Measurements from ENCODE around the gene STK38. TPM values are rescaled to one million over a fixed set of nuclear protein-coding genes. Genes with fewer than 3 reads are reported as not detected.

The STK38 gene
- total RNA-seq, 4 donors from 2014 or later = 32.0 to 44.3 (median 40.3) TPM

DNA sequence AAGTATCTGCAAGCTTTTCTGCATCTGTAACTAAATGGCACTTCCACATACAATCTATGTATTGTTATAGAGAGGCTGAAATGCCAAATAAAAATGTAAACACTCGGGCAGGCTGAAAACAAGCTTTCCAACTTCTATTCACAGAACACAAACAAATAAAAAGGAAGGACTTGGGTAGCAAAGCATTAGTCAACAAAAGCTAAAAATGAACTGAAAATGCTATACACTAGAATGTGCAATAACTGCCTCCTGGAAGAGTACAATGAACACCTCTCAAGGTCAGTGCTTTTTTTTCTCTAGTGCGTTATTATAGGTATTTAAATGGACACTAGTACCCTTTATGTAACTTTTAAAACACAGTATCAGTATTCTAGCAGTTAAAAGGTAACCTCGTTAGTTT, 31.4 kb downstream of the STK38 start:
- no peak overlapping the region for H3K4me3 ChIP-seq
- TF ChIP-seq POLR2A (IDR thresholded peaks at IDR 0.05; ENCODE audit: low read depth) (no peak), POLR2AphosphoS5 (IDR thresholded peaks at IDR 0.05) (no peak), EP300 (IDR thresholded peaks at IDR 0.05) (no peak)
- TF ChIP-seq, protein P1, sequence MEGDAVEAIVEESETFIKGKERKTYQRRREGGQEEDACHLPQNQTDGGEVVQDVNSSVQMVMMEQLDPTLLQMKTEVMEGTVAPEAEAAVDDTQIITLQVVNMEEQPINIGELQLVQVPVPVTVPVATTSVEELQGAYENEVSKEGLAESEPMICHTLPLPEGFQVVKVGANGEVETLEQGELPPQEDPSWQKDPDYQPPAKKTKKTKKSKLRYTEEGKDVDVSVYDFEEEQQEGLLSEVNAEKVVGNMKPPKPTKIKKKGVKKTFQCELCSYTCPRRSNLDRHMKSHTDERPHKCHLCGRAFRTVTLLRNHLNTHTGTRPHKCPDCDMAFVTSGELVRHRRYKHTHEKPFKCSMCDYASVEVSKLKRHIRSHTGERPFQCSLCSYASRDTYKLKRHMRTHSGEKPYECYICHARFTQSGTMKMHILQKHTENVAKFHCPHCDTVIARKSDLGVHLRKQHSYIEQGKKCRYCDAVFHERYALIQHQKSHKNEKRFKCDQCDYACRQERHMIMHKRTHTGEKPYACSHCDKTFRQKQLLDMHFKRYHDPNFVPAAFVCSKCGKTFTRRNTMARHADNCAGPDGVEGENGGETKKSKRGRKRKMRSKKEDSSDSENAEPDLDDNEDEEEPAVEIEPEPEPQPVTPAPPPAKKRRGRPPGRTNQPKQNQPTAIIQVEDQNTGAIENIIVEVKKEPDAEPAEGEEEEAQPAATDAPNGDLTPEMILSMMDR (IDR thresholded peaks at IDR 0.05) = no peak
- peaks cover 0 to 3% (median 0%) of the 10 kb centered on the region in 4 donors for H3K4me1 ChIP-seq
- no peaks in the 10 kb centered on the region for H3K9me3 ChIP-seq
- no peaks in the 10 kb centered on the region for H3K27me3 ChIP-seq
- no peak overlapping the region for H3K27ac ChIP-seq (replicated peaks in 1 of 4)
- no peak for DNase-seq (ENCODE audit: extremely low spot score)
- peaks cover 18 to 95% (median 71%) of the 10 kb centered on the region in 4 donors for H3K36me3 ChIP-seq
- 92% methylated on average over 3 of the region's 3 CpGs for WGBS
- intact Hi-C loops (cut with DNase I) = no loop called here

DNA sequence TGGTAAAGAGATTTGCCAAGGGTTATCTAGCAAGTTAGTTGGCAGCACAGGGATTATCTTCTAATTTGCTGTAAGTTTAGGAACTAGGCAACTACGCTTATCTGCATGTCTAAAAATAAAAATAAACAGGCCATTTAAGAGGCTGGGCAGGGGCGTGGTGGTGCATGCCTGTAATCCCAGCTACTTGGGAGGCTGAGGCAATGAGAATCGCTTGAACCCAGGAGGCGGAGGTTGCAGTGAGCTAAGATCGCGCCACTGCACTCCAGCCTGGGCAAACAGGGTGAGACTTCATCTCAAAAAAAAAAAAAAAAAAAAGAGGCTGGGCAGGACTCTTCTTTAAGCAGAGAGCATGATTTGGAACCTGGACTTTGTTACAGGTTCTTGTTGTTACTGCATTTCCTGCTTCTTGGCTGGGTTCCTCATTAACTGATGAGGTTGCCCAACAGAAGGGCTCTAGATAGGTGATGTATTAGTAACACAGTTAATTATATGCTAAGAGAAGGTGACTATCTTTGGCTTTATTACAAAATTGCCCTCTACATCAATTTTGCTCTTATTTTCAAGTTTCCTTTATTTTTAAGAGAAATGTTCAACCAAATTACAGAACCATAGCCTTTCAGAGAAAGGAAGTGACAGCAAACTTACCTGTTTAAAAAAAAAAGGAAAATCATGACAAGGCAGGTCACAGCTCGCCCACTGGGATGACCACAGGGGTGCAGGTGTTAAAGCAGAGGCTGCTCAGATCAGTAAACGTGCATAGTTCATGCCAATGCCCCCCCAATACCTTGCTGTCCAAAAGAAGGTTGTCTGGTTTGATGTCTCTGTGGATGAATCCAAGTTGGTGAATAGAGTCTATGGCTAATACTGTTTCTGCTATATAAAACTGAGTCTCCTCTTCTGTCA, 32.5 kb downstream of the STK38 start:
- WGBS = 94% methylated on average over 8 of the region's 8 CpGs
- Histone ChIP-seq H3K4me1 (peaks cover 0 to 3% (median 0%) of the 10 kb centered on the region in 4 donors), H3K27ac (replicated peaks in 1 of 4) (no peak overlapping the region), H3K36me3 (peaks cover 7 to 95% (median 72%) of the 10 kb centered on the region in 4 donors), H3K4me3 (no peak overlapping the region), H3K27me3 (no peaks in the 10 kb centered on the region), H3K9me3 (no peaks in the 10 kb centered on the region)
- TF ChIP-seq POLR2A (IDR thresholded peaks at IDR 0.05; ENCODE audit: low read depth) (no peak), POLR2AphosphoS5 (IDR thresholded peaks at IDR 0.05) (no peak), EP300 (IDR thresholded peaks at IDR 0.05) (no peak)
- TF ChIP-seq, protein P1 (IDR thresholded peaks at IDR 0.05) = no peak
- no peak for DNase-seq (ENCODE audit: extremely low spot score)
- intact Hi-C loops (cut with DNase I) = no loop called here

DNA sequence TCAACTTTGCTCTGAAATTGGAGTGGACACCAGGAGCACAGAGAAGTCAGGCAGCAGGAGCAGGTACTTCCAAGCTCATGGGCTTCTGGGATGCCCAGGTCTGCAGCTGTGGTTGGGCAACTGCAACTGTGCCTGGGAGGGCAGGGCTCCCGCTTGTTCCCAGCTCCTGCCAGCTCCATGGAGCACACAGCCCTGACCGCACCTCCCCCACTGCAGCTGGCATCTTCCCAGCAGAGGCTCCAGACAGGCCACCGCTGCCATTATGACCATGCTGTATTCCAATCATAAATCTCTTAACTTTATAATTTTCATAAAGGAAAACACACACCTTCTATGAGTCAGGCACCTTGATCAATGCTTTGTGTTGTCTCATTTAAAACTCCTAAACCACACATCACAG, 36.9 kb downstream of the STK38 start:
- intact Hi-C loops (cut with DNase I) = no loop called here
- 94% methylated on average over 2 of the region's 3 CpGs for WGBS
- no peaks in the 10 kb centered on the region for H3K27me3 ChIP-seq
- H3K4me3 ChIP-seq = no peak overlapping the region
- no peak for TF ChIP-seq POLR2A (IDR thresholded peaks at IDR 0.05; ENCODE audit: low read depth)
- no peak for TF ChIP-seq POLR2AphosphoS5 (IDR thresholded peaks at IDR 0.05)
- no peak for TF ChIP-seq EP300 (IDR thresholded peaks at IDR 0.05)
- TF ChIP-seq, protein P1 (IDR thresholded peaks at IDR 0.05) = no peak
- H3K4me1 ChIP-seq = peaks cover 0 to 8% (median 4%) of the 10 kb centered on the region in 4 donors
- H3K9me3 ChIP-seq = no peaks in the 10 kb centered on the region
- H3K36me3 ChIP-seq = peaks cover 10 to 83% (median 67%) of the 10 kb centered on the region in 4 donors
- H3K27ac ChIP-seq (replicated peaks in 1 of 4) = no peak overlapping the region
- no peak for DNase-seq (ENCODE audit: extremely low spot score)

DNA sequence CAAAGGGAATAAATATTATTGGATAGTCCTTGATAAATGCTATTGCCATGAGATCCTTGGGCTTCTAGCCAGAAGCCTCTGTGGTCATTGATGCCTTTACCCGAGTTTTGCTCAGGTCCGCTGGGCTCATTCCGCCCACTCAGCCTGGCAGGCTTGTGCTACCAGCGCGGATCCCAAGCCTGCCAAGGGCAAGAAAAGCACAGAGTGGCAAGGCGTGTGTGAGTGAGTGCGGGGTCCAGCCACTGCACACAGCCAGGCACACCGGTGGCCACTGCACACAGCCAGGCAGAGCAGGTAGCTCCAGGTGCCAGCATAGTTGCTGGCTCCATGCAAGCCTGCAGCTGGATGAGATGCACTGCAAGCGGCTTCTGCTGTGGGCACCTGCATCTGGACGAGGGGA, 38.7 kb downstream of the STK38 start:
- Histone ChIP-seq H3K4me1 (peaks cover 0 to 8% (median 4%) of the 10 kb centered on the region in 4 donors), H3K9me3 (no peaks in the 10 kb centered on the region), H3K27ac (replicated peaks in 1 of 4) (no peak overlapping the region), H3K27me3 (no peaks in the 10 kb centered on the region), H3K36me3 (peaks cover 8 to 83% (median 61%) of the 10 kb centered on the region in 4 donors), H3K4me3 (no peak overlapping the region)
- 62% methylated on average over 5 of the region's 10 CpGs for WGBS
- intact Hi-C loops (cut with DNase I) = no loop called here
- no peak for DNase-seq (ENCODE audit: extremely low spot score)
- TF ChIP-seq EP300 (IDR thresholded peaks at IDR 0.05) (no peak), POLR2AphosphoS5 (IDR thresholded peaks at IDR 0.05) (no peak), POLR2A (IDR thresholded peaks at IDR 0.05; ENCODE audit: low read depth) (no peak)
- TF ChIP-seq, protein P1 (IDR thresholded peaks at IDR 0.05) = no peak

Data from esophagus muscularis mucosa (tissue), 4 donors.